H9 (cell line): Measurements from ENCODE around the gene MRAP. TPM values are rescaled to one million over a fixed set of nuclear protein-coding genes. Genes with fewer than 3 reads are reported as not detected.
"Not testable (repeated sequence)": the region's sequence is repeated elsewhere in the genome, so short reads cannot be mapped to it uniquely, and the experiment has no call there.

ENCODE experiments used
- DNase-seq: peaks from one replicate; pipeline ENCODE4 v3.0.0-alpha.2; 2017
- H2AFZ ChIP-seq: one replicate; pipeline ENCODE4 v1.6.1; 2013; ENCODE audit warnings: mild to moderate bottlenecking, low read length, control low read depth, moderate library complexity
- H2AK5ac ChIP-seq: 2 replicates; pipeline ENCODE4 v1.6.1; 2013; ENCODE audit warnings: low read length, control low read depth, mixed read lengths; ENCODE audit not compliant: insufficient read length
- H2BK120ac ChIP-seq: one replicate; pipeline ENCODE4 v1.6.1; 2013; ENCODE audit warnings: low read depth, mild to moderate bottlenecking, low read length, control low read depth, inconsistent platforms; ENCODE audit not compliant: poor library complexity, severe bottlenecking
- H2BK12ac ChIP-seq: 2 replicates; pipeline ENCODE4 v1.6.1; 2013; ENCODE audit warnings: low read length, control low read depth, mixed read lengths, low read depth; ENCODE audit not compliant: insufficient read length
- H2BK15ac ChIP-seq: 2 replicates; pipeline ENCODE4 v1.6.1; 2013; ENCODE audit warnings: low read depth, low read length, control low read depth
- H2BK20ac ChIP-seq: one replicate; pipeline ENCODE4 v1.6.1; 2013; ENCODE audit warnings: low read depth, mild to moderate bottlenecking, low read length, control low read depth, inconsistent platforms; ENCODE audit not compliant: poor library complexity, severe bottlenecking
- H2BK5ac ChIP-seq: 2 replicates; pipeline ENCODE4 v1.6.1; 2013; ENCODE audit warnings: low read length, control low read depth, mixed read lengths; ENCODE audit not compliant: insufficient read length
- H3K14ac ChIP-seq: 2 replicates; pipeline ENCODE4 v1.6.1; 2013; ENCODE audit warnings: low read length, control low read depth; ENCODE audit not compliant: insufficient read depth
- H3K18ac ChIP-seq: 2 replicates; pipeline ENCODE4 v1.6.1; 2013; ENCODE audit warnings: low read depth, mild to moderate bottlenecking, mixed read lengths, low read length, control low read depth; ENCODE audit not compliant: insufficient read length
- H3K23ac ChIP-seq: 2 replicates; pipeline ENCODE4 v1.6.1; 2013; ENCODE audit warnings: low read length, control low read depth, mixed read lengths, low read depth; ENCODE audit not compliant: insufficient read length
- H3K23me2 ChIP-seq: 2 replicates; pipeline ENCODE4 v1.6.1; 2013; ENCODE audit warnings: low read depth, mild to moderate bottlenecking, mixed read lengths, low read length, control low read depth; ENCODE audit not compliant: insufficient read length, poor library complexity, severe bottlenecking
- H3K27ac ChIP-seq: 2 replicates; pipeline ENCODE4 v1.5.1; 2013; ENCODE audit warnings: low read length, control low read depth, mixed read lengths, low read depth; ENCODE audit not compliant: insufficient read length
- H3K27me3 ChIP-seq: 2 replicates; pipeline ENCODE4 v1.6.1; 2013; ENCODE audit warnings: low read length, control low read depth, inconsistent platforms; ENCODE audit not compliant: insufficient read depth
- H3K4ac ChIP-seq: 2 replicates; pipeline ENCODE4 v1.6.1; 2013; ENCODE audit warnings: low read depth, mild to moderate bottlenecking, control low read depth, inconsistent platforms, low read length, moderate library complexity
- H3K4me1 ChIP-seq: 2 replicates; pipeline ENCODE4 v1.6.1; 2013; ENCODE audit warnings: low read length, control low read depth, inconsistent platforms; ENCODE audit not compliant: insufficient read depth
- H3K4me2 ChIP-seq: 2 replicates; pipeline ENCODE4 v1.6.1; 2013; ENCODE audit warnings: low read length, control low read depth, mixed read lengths; ENCODE audit not compliant: insufficient read length, insufficient read depth
- H3K56ac ChIP-seq: 2 replicates; pipeline ENCODE4 v1.6.1; 2013; ENCODE audit warnings: low read depth, mild to moderate bottlenecking, mixed read lengths, low read length, control low read depth; ENCODE audit not compliant: insufficient read length
- H3K79me1 ChIP-seq: 2 replicates; pipeline ENCODE4 v1.6.1; 2013; ENCODE audit warnings: low read depth, mild to moderate bottlenecking, moderate library complexity, low read length, control low read depth, inconsistent platforms; ENCODE audit not compliant: insufficient read depth, poor library complexity, severe bottlenecking
- H3K79me2 ChIP-seq: 2 replicates; pipeline ENCODE4 v1.6.1; 2013; ENCODE audit warnings: low read length, control low read depth, inconsistent platforms; ENCODE audit not compliant: insufficient read depth
- H3K9ac ChIP-seq: 2 replicates; pipeline ENCODE4 v1.6.1; 2013; ENCODE audit warnings: low read length, control low read depth, mixed read lengths; ENCODE audit not compliant: insufficient read length; ENCODE audit errors: extremely low read depth
- H3K9me3 ChIP-seq: one replicate; pipeline ENCODE4 v1.6.1; 2013; ENCODE audit warnings: low read depth, low read length, inconsistent platforms; ENCODE audit not compliant: control insufficient read depth
- H3T11ph ChIP-seq: one replicate; pipeline ENCODE4 v1.6.1; 2013; ENCODE audit warnings: mild to moderate bottlenecking, low read length, control low read depth, inconsistent platforms
- H4K20me1 ChIP-seq: one replicate; pipeline ENCODE4 v1.6.1; 2013; ENCODE audit not compliant: control insufficient read depth, insufficient read length, insufficient read depth
- H4K5ac ChIP-seq: 2 replicates; pipeline ENCODE4 v1.6.1; 2013; ENCODE audit warnings: low read depth, mild to moderate bottlenecking, mixed read lengths, low read length, control low read depth; ENCODE audit not compliant: insufficient read length
- H4K8ac ChIP-seq: replicated peaks from 2 replicates; pipeline ENCODE4 v1.6.1; 2013; ENCODE audit warnings: low read length, control low read depth, mixed read lengths, low read depth; ENCODE audit not compliant: insufficient read length
- H4K91ac ChIP-seq: 2 replicates; pipeline ENCODE4 v1.6.1; 2013; ENCODE audit warnings: low read depth, mild to moderate bottlenecking, moderate library complexity, mixed read lengths, low read length, control low read depth; ENCODE audit not compliant: insufficient read length
- H3K27ac Mint-ChIP-seq, 3 experiments: 2 replicates in 2 of 3; 3 replicates in 1 of 3; pipeline ENCODE4 v1.8.0; 2020 to 2021; ENCODE audit warnings: mixed read lengths in 3 of 3, mild to moderate bottlenecking in 1 of 3, moderate library complexity in 1 of 3
- H3K27me3 Mint-ChIP-seq: 2 replicates; pipeline ENCODE4 v1.8.0; 2021; ENCODE audit warnings: low read depth, mild to moderate bottlenecking, moderate library complexity, mixed read lengths
- H3K36me3 Mint-ChIP-seq, 3 experiments: 2 replicates in 2 of 3; 3 replicates in 1 of 3; pipeline ENCODE4 v1.8.0; 2020 to 2021; ENCODE audit warnings: low read depth in 3 of 3, mixed read lengths in 3 of 3; ENCODE audit not compliant: insufficient read depth in 1 of 3
- H3K4me1 Mint-ChIP-seq, 2 experiments: 2 replicates each; pipeline ENCODE4 v1.8.0; 2020; ENCODE audit warnings: mixed read lengths in 2 of 2
- H3K4me3 Mint-ChIP-seq, 2 experiments: 2 replicates in 1 of 2; 3 replicates in 1 of 2; pipeline ENCODE4 v1.8.0; 2020 to 2021; ENCODE audit warnings: mild to moderate bottlenecking in 2 of 2, mixed read lengths in 2 of 2, moderate library complexity in 1 of 2
- H3K9me3 Mint-ChIP-seq, 2 experiments: 2 replicates in 1 of 2; 3 replicates in 1 of 2; pipeline ENCODE4 v1.8.0; 2020; ENCODE audit warnings: mild to moderate bottlenecking in 2 of 2, mixed read lengths in 2 of 2, moderate library complexity in 1 of 2
- CTCF ChIP-seq: fragments of 200-600 bp; sonication (generic); conservative IDR thresholded peaks from 3 replicates; pipeline ENCODE4 v1.8.0; 2021; ENCODE audit warnings: antibody characterized with exemption, mild to moderate bottlenecking
- WGBS: extraction: QIAGEN DNeasy Blood & Tissue Kit; methylation state at CpG from one replicate; pipeline ENCODE4 v1.1.7; 2013; ENCODE audit warnings: missing lambda C conversion rate, low lambda C conversion rate, mixed read lengths; ENCODE audit not compliant: insufficient read length; ENCODE audit errors: extremely low coverage; 5-methylcytosine and 5-hydroxymethylcytosine counted together
- total RNA-seq: library from RNA; stranded (reverse); gene quantifications from 2 replicates; pipeline ENCODE4 v1.2.1, GENCODE V29; 2021

Gene MRAP
- total RNA-seq, 1 experiment from 2014 or later: not detected

- WGBS: no CpG with 5 or more reads among the region's 7 CpGs
- Histone ChIP-seq H2BK5ac (no peak overlapping the region), H3K14ac (no peak overlapping the region), H2BK12ac (no peak overlapping the region), H3K23ac (no peak overlapping the region), H4K8ac (no peak overlapping the region), H2AFZ (no peak overlapping the region), H3K27ac (no peak overlapping the region), H3K4me2 (no peak overlapping the region), H3T11ph (no peak overlapping the region), H3K79me1 (no peaks in the 10 kb centered on the region), H3K56ac (no peak overlapping the region), H2BK15ac (no peak overlapping the region), H3K9me3 (no peaks in the 10 kb centered on the region), H3K79me2 (no peaks in the 10 kb centered on the region), H3K18ac (no peak overlapping the region), H3K27me3 (no peaks in the 10 kb centered on the region), H2BK20ac (no peak overlapping the region), H4K5ac (no peak overlapping the region), H4K91ac (no peak overlapping the region), H4K20me1 (no peaks in the 10 kb centered on the region), H3K4ac (no peak overlapping the region), H2AK5ac (no peak overlapping the region), H3K23me2 (no peaks in the 10 kb centered on the region), H2BK120ac (no peak overlapping the region), H3K9ac (no peak overlapping the region), H3K4me1 (no peaks in the 10 kb centered on the region)
- no peak for TF ChIP-seq CTCF
- Mint-ChIP-seq H3K27ac (no peak overlapping the region; a peak in 1 of 7 replicates), H3K4me1 (peaks cover 11 to 14% of the 10 kb centered on the region in 2 experiments), H3K4me3 (no peak overlapping the region), H3K27me3 (no peaks in the 10 kb centered on the region), H3K36me3 (peaks cover 6 to 46% (median 15%) of the 10 kb centered on the region in 3 experiments), H3K9me3 (no peaks in the 10 kb centered on the region)
- no peak for DNase-seq
Observed at GRCh38 chr21:32309906-32310460, 11.3 kb downstream of the MRAP start.

- not testable (repeated sequence) for H2AFZ ChIP-seq, H3K4me2 ChIP-seq, H3T11ph ChIP-seq, H3K79me2 ChIP-seq, H3K9me3 ChIP-seq, H4K5ac ChIP-seq, H3K56ac ChIP-seq, H3K9me3 Mint-ChIP-seq, H3K27me3 Mint-ChIP-seq, H4K8ac ChIP-seq, H2BK20ac ChIP-seq, H2BK120ac ChIP-seq, H3K27ac ChIP-seq, DNase-seq, H2BK5ac ChIP-seq, H2AK5ac ChIP-seq, H3K27ac Mint-ChIP-seq, H4K91ac ChIP-seq, H3K4ac ChIP-seq, H3K27me3 ChIP-seq, H2BK15ac ChIP-seq, H2BK12ac ChIP-seq, H4K20me1 ChIP-seq, H3K23ac ChIP-seq, H3K4me1 ChIP-seq, H3K14ac ChIP-seq, H3K4me1 Mint-ChIP-seq, H3K23me2 ChIP-seq, H3K9ac ChIP-seq, H3K4me3 Mint-ChIP-seq, H3K18ac ChIP-seq, H3K79me1 ChIP-seq
- WGBS: no CpG with 5 or more reads among the region's 9 CpGs
- peaks cover 6 to 53% (median 17%) of the 10 kb centered on the region in 3 experiments for H3K36me3 Mint-ChIP-seq
Observed at GRCh38 chr21:32310976-32311375, 12.3 kb downstream of the MRAP start.
